HG03442 (cell line): ENCODE results near the gene ASIC4.

Source experiments
- ATAC-seq: cut with Tn5 transposase; IDR thresholded peaks from one replicate; pipeline ENCODE4 v1.9.1; 2021; ENCODE audit warnings: mild to moderate bottlenecking, moderate library complexity; ENCODE audit not compliant: unreplicated experiment

Gene ASIC4

DNA sequence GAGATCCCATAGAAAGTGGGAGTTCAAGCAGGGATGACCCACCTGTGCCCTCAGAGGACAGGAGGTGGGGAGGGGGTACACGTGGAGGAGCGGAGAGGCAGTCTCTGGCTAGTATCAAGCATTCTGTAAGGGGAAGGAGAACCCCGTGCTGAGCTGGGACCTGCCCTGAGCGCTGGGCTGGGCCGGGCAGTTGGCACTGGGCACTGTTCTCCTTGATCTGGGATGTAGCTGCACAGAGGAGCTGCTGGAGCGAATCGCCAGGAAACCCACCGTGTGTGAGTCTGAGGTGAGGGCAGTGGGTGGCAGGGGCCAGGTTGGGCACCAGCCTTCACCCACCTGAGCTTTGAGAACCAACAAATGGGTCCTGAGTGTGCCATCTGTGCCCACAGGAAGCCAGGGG is 35.4 kb upstream of the ASIC4 start:
- no peak for ATAC-seq

DNA sequence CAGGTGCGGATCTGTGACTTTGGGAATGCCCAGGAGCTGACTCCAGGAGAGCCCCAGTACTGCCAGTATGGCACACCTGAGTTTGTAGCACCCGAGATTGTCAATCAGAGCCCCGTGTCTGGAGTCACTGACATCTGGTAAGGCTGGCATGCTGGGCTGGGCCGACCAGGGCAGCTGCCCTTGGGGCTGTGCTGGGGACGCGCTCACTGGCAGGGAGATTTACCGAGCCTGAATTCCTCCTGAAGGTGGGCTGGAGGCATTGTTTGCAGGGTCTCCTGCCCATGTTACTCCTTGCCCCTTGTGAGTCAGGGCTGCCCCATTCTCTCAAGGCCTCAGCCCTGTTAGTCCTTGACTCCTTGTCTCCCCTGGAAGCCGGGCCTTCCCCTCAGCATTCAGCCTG is 34.3 kb upstream of the ASIC4 start:
- no peak for ATAC-seq

GRCh38 chr2:219482674-219483405 is 31.4 kb upstream of the ASIC4 start:
- ATAC-seq: no peak

- ATAC-seq: no peak
Observed at GRCh38 chr2:219483451-219484342, 30.6 kb upstream of the ASIC4 start.

- no peak for ATAC-seq
Observed at GRCh38 chr2:219484343-219485200, 29.7 kb upstream of the ASIC4 start.

GRCh38 chr2:219485201-219485580 is 29.1 kb upstream of the ASIC4 start:
- ATAC-seq: no peak

DNA sequence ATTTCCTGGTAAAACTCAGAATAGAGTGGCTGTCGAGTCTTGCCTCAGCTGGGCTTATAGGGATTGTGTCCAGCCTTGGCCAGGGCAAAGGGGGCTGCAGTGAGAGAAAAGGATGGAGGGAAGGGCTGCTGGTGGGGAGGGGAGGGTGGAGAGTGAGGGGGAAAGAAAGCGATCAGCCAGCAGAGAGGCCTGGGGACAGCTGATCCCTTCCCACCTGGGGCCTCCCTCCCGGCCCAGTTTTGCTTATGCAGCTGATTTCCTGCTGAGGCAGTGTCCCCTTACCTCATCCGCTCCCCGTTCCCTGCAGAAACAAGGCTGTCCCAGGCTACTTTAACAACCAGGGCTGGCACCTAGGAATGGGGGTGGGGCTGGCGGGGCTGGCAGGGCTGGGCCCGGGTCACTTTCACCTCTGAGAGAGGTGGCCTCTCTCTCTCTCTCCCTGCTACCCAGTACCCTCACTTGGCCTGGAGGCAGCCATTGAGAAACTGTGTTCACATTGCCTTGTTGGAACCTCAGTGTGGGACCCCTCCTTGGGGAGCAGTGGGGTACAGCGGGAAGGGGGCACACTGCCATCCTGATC is 27.8 kb upstream of the ASIC4 start:
- ATAC-seq: no peak

DNA sequence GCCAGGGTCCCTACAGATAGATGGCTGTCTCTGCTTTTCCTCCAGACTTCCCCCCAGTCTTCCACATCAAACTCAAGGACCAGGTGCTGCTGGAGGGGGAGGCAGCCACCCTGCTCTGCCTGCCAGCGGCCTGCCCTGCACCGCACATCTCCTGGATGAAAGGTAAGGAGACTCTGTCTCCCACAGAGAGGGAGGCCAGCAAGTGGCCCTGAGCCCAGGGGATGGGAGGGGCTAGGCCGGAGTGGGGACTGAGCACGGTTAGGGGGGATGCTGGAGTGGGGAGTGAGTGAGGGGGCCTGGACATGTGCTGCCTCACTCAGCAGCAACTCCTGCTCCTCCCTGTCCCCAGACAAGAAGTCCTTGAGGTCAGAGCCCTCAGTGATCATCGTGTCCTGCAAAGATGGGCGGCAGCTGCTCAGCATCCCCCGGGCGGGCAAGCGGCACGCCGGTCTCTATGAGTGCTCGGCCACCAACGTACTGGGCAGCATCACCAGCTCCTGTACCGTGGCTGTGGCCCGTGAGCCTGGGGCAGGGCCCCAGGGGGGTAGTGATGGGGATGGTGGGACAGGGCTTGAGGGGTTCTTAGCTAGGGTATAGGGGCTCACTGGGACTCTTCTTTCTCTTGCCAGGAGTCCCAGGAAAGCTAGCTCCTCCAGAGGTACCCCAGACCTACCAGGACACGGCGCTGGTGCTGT is 26.0 kb upstream of the ASIC4 start:
- no peak for ATAC-seq

- ATAC-seq: no peak
Observed at GRCh38 chr2:219488844-219489194, 25.5 kb upstream of the ASIC4 start.

DNA sequence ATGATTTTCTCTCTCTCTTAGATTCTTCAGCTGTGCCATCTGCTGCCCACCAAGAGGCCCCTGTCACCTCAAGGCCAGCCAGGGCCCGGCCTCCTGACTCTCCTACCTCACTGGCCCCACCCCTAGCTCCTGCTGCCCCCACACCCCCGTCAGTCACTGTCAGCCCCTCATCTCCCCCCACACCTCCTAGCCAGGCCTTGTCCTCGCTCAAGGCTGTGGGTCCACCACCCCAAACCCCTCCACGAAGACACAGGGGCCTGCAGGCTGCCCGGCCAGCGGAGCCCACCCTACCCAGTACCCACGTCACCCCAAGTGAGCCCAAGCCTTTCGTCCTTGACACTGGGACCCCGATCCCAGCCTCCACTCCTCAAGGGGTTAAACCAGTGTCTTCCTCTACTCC is 25.0 kb upstream of the ASIC4 start:
- ATAC-seq: no peak

GRCh38 chr2:219490186-219490585 is 24.1 kb upstream of the ASIC4 start:
- ATAC-seq: no peak

DNA sequence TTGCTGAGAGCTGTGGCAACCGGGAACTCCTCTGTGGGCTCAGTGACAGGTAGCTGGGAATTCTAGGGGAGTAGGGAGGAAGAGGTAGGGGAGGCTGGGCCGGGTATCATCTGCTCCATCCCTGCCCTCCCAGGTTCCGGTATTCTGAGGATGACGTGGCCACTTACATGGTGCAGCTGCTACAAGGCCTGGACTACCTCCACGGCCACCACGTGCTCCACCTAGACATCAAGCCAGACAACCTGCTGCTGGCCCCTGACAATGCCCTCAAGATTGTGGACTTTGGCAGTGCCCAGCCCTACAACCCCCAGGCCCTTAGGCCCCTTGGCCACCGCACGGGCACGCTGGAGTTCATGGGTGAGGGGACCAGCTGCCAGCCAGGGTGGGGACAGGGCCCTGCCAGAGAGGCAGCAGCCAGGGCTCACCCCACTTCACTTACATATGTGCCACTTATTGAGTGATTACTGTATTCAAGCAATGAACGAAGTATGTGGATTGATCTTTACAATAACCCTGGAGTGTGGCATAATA is 23.6 kb upstream of the ASIC4 start:
- no peak for ATAC-seq

DNA sequence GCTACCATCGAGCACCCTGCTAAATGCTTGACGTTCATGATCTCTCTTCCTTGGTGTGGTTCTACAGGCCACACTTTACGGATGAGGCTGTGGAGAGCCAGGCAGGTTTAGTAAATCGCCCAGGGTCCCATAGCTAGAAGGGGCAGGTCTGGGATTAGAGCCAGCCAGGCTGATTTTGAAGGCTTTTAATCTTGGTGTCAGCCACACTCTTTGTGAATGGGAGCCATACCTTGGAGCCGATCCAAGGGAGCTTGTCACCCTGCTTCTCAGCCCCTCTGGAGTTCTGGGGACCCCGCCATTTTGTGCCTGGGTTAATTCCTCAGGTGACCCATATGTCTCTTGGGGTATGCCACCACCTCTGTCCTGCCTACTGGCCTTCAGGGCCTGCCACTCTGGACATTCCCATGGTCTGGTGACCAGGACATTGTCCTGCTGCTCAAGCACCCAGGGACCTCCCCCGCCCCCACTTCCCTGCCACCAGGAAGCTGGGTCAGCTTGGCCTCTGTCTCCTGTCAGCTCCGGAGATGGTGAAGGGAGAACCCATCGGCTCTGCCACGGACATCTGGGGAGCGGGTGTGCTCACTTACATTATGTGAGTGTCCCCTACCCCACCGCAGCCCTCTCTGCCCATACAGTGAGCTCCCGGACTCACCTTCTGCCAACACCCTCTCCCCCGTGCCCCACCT is 22.9 kb upstream of the ASIC4 start:
- ATAC-seq: no peak

GRCh38 chr2:219492575-219492974 is 21.7 kb upstream of the ASIC4 start:
- no peak for ATAC-seq

GRCh38 chr2:219493086-219493485 is 21.2 kb upstream of the ASIC4 start:
- ATAC-seq: no peak

DNA sequence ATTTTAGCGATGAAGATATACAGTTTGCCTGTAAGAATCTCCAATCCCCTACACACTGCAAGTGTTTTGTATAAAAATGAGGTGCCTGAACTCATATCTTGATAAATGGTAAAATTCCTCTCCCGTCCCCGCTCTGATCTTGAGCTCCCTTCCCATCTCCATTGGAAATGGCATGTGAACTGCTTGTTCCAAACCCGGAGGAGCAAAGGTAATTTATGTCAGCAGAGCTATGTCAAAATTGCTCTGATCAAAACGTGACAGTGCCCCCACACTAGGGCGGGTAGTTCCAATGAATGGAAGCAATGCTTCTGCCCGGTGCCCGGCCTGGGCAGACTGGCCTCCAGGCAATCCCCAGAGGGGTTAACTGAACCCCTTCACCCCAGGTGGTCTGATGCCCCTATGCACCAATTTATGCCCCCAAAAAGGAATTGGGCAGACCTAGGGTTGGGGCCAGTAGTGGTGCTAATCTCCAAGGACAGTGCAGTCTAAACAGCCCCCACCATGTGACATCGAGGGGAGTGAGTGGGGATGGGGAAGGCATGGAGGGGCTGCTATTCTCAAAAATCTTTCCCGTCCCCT is 19.2 kb upstream of the ASIC4 start:
- ATAC-seq: no peak

GRCh38 chr2:219495531-219496122 is 18.7 kb upstream of the ASIC4 start:
- no peak for ATAC-seq

DNA sequence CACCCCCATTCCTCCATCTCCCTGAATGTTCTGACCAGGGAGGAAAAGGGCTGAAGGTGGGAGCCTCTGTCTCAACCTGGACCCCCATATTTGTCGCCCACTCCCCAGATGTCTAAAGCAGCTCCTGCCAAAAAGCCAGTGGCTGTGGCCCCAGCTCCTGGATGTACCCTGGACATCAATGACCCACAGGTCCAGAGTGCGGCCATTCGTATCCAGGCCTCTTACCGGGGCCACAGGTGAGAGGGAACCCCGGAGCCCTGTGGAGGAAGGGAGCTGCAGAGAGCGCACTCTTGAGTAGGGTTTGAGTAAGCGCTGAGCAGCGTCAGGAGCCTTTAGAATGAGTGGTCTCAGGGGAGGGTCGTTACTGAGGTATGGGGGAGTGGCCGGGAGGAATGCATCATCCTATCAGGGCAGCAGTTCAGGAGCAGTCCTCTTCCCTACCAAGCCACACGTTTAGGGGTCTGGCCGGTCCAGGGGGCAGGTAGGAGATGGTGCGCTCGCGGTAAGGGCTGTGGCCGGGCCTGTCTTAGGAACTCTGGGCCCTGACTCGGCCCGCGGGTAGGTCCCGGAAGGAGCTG is 17.9 kb upstream of the ASIC4 start:
- no peak for ATAC-seq
